ENCODE measurements around the gene GABRB3.

DNA sequence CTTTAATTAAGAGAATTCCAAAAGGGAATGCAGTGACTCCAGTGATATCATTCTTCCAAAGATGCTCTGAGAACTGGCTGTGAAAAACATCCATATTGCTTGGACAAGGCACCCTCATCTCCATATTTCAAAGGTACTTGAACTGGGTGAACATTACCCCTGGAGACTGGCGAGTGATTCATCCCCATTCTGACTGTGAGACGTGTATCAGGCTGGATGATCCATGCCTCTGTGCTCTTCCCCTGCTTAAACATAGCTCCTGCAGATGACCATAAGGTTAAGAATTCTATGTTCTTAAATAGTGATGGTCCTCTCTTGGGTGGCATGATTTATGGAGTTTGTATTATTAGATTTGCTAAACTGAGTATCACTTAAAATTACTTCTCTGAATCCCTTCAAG lies 137.8 kb downstream of the GABRB3 start:
- TF ChIP-seq, protein P1, sequence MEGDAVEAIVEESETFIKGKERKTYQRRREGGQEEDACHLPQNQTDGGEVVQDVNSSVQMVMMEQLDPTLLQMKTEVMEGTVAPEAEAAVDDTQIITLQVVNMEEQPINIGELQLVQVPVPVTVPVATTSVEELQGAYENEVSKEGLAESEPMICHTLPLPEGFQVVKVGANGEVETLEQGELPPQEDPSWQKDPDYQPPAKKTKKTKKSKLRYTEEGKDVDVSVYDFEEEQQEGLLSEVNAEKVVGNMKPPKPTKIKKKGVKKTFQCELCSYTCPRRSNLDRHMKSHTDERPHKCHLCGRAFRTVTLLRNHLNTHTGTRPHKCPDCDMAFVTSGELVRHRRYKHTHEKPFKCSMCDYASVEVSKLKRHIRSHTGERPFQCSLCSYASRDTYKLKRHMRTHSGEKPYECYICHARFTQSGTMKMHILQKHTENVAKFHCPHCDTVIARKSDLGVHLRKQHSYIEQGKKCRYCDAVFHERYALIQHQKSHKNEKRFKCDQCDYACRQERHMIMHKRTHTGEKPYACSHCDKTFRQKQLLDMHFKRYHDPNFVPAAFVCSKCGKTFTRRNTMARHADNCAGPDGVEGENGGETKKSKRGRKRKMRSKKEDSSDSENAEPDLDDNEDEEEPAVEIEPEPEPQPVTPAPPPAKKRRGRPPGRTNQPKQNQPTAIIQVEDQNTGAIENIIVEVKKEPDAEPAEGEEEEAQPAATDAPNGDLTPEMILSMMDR (IDR thresholded peaks at IDR 0.05), result no peak
- no peak for TF ChIP-seq POLR2A (IDR thresholded peaks at IDR 0.05)

Data from tibial nerve (tissue), 3 donors.